IMR-90 (cell line): ENCODE measurements around the gene STEAP1. TPM values are rescaled to one million over a fixed set of nuclear protein-coding genes. Genes with fewer than 3 reads are reported as not detected.
A peak's percentile ranks its signal among the peaks of the same experiment; 100 is the strongest.

Experiments
- ATAC-seq: fragments of 200-7000 bp; cut with Tn5 transposase; 2 replicates; pipeline ENCODE4 v1.9.1; 2020; ENCODE audit warnings: low read depth, mild to moderate bottlenecking, moderate library complexity
- BruUV-seq: library from RNA; stranded (reverse); fragments of 400-500 nt; replicated peaks from 2 replicates; lab custom pipeline; 2021; lab: Mats Ljungman, UMichigan
- CTCF ChIA-PET: fragments of 300-600 bp; formaldehyde crosslinking; extraction: SDS; loops from one replicate; lab custom pipeline; 2021; ENCODE audit warnings: antibody characterized with exemption; lab: Yijun Ruan, JAX
- POLR2A ChIA-PET: fragments of 300-600 bp; sonication (Branson Sonifier 250); formaldehyde crosslinking; loops from one replicate; lab custom pipeline; 2022; ENCODE audit warnings: antibody characterized with exemption; ENCODE audit not compliant: unreplicated experiment; lab: Charles Lee
- DNase-seq: peaks from one replicate; pipeline ENCODE4 v3.0.0; 2013
- H2AFZ ChIP-seq: replicated peaks from 2 replicates; pipeline ENCODE3; 2013; ENCODE audit warnings: low read length, mild to moderate bottlenecking; ENCODE audit not compliant: poor library complexity
- H2AK5ac ChIP-seq: 2 replicates; pipeline ENCODE4 v1.6.1; 2013; ENCODE audit warnings: low read depth, low read length, inconsistent platforms
- H2AK9ac ChIP-seq: replicated peaks from 2 replicates; pipeline ENCODE3; 2013; ENCODE audit warnings: mild to moderate bottlenecking, low read depth, low read length, moderate library complexity; ENCODE audit not compliant: poor library complexity
- H2BK120ac ChIP-seq: 2 replicates; pipeline ENCODE4 v1.6.1; 2013; ENCODE audit warnings: low read depth, low read length, inconsistent platforms
- H2BK15ac ChIP-seq: 3 replicates; pipeline ENCODE4 v1.6.1; 2013; ENCODE audit warnings: low read depth, low read length, inconsistent platforms
- H2BK20ac ChIP-seq: 2 replicates; pipeline ENCODE4 v1.6.1; 2013; ENCODE audit warnings: low read depth, mild to moderate bottlenecking, inconsistent platforms, low read length, moderate library complexity
- H2BK5ac ChIP-seq: 2 replicates; pipeline ENCODE4 v1.6.1; 2013; ENCODE audit warnings: mild to moderate bottlenecking, low read depth, low read length, inconsistent platforms; ENCODE audit not compliant: poor library complexity, severe bottlenecking
- H3K14ac ChIP-seq: replicated peaks from 2 replicates; pipeline ENCODE4 v1.6.1; 2013; ENCODE audit warnings: low read depth, low read length, inconsistent platforms
- H3K18ac ChIP-seq: 2 replicates; pipeline ENCODE4 v1.6.1; 2013; ENCODE audit warnings: low read depth, low read length, control low read depth
- H3K23ac ChIP-seq: 2 replicates; pipeline ENCODE4 v1.6.1; 2013; ENCODE audit warnings: low read depth, low read length, inconsistent platforms
- H3K27ac ChIP-seq: 2 replicates; pipeline ENCODE4 v1.5.1; 2013; ENCODE audit warnings: mild to moderate bottlenecking, control low read depth, low read length; ENCODE audit not compliant: insufficient read depth
- H3K27me3 ChIP-seq: 2 replicates; pipeline ENCODE4 v1.6.1; 2013; ENCODE audit warnings: low read length; ENCODE audit not compliant: control insufficient read depth, insufficient read depth
- H3K36me3 ChIP-seq: 2 replicates; pipeline ENCODE4 v1.6.1; 2013; ENCODE audit warnings: low read length, mixed read lengths; ENCODE audit not compliant: control insufficient read depth, insufficient read depth
- H3K4ac ChIP-seq: 2 replicates; pipeline ENCODE4 v1.6.1; 2013; ENCODE audit warnings: low read depth, low read length, inconsistent platforms
- H3K4me1 ChIP-seq: 2 replicates; pipeline ENCODE4 v1.6.1; 2013; ENCODE audit warnings: low read length, mixed read lengths; ENCODE audit not compliant: control insufficient read depth, insufficient read depth
- H3K4me2 ChIP-seq: 2 replicates; pipeline ENCODE4 v1.6.1; 2013; ENCODE audit warnings: low read depth, mild to moderate bottlenecking, control low read depth, low read length, moderate library complexity
- H3K4me3 ChIP-seq: 2 replicates; pipeline ENCODE4 v1.5.1; 2013; ENCODE audit warnings: low read depth, mild to moderate bottlenecking, control low read depth, low read length, moderate library complexity; ENCODE audit not compliant: insufficient read depth
- H3K56ac ChIP-seq: 2 replicates; pipeline ENCODE4 v1.6.1; 2013; ENCODE audit warnings: low read length, inconsistent platforms; ENCODE audit not compliant: insufficient read depth; ENCODE audit errors: extremely low read depth
- H3K79me1 ChIP-seq, 2 experiments: 2 replicates each; pipeline ENCODE4 v1.6.1; 2013; ENCODE audit warnings: low read length in 2 of 2, inconsistent platforms in 1 of 2, low read depth in 1 of 2
- H3K9ac ChIP-seq: 2 replicates; pipeline ENCODE4 v1.6.1; 2013; ENCODE audit warnings: low read depth, low read length, control low read depth
- H3K9me1 ChIP-seq: 2 replicates; pipeline ENCODE4 v1.6.1; 2013; ENCODE audit warnings: low read length, inconsistent platforms; ENCODE audit not compliant: insufficient read depth
- H3K9me3 ChIP-seq: 2 replicates; pipeline ENCODE4 v1.6.1; 2013; ENCODE audit warnings: low read length; ENCODE audit not compliant: control insufficient read depth, insufficient read depth
- H4K20me1 ChIP-seq: 2 replicates; pipeline ENCODE4 v1.6.1; 2013; ENCODE audit warnings: low read length, inconsistent platforms; ENCODE audit not compliant: insufficient read depth
- H4K5ac ChIP-seq: 2 replicates; pipeline ENCODE4 v1.6.1; 2013; ENCODE audit warnings: mild to moderate bottlenecking, low read depth, low read length, control low read depth
- H4K8ac ChIP-seq, 2 experiments: 2 replicates each; pipeline ENCODE4 v1.6.1; 2013; ENCODE audit warnings: low read depth in 2 of 2, low read length in 2 of 2, control low read depth in 1 of 2, inconsistent platforms in 1 of 2
- H4K91ac ChIP-seq: 2 replicates; pipeline ENCODE4 v1.6.1; 2013; ENCODE audit warnings: low read depth, low read length, inconsistent platforms; ENCODE audit not compliant: insufficient read depth
- BHLHE40 ChIP-seq: fragments of 150-350 bp; IDR thresholded peaks from 2 replicates; pipeline ENCODE4 v1.6.1; 2016; ENCODE audit warnings: mild to moderate bottlenecking, low read depth, low read length
- CEBPB ChIP-seq: IDR thresholded peaks from 2 replicates; pipeline ENCODE4 v1.6.1; 2012; ENCODE audit warnings: low read depth, low read length, improper control_type of control experiment
- CHD1 ChIP-seq: IDR thresholded peaks from 2 replicates; pipeline ENCODE4 v1.6.1; 2012; ENCODE audit warnings: low read depth, low read length, improper control_type of control experiment
- FOS ChIP-seq: fragments of 150-350 bp; IDR thresholded peaks from 2 replicates; pipeline ENCODE4 v1.6.1; 2016; ENCODE audit warnings: low read depth, low read length
- MAFK ChIP-seq: IDR thresholded peaks from 2 replicates; pipeline ENCODE4 v1.6.1; 2012; ENCODE audit warnings: low read depth, low read length, improper control_type of control experiment
- MAZ ChIP-seq: IDR thresholded peaks from 2 replicates; pipeline ENCODE4 v1.6.1; 2012; ENCODE audit warnings: low read depth, mild to moderate bottlenecking, low read length, improper control_type of control experiment, moderate library complexity, borderline replicate concordance
- MXI1 ChIP-seq: IDR thresholded peaks from 2 replicates; pipeline ENCODE4 v1.6.1; 2012; ENCODE audit warnings: low read depth, mild to moderate bottlenecking, low read length, moderate library complexity, borderline replicate concordance
- NFE2L2 ChIP-seq: fragments of 150-350 bp; IDR thresholded peaks from 2 replicates; pipeline ENCODE4 v1.6.1; 2016; ENCODE audit warnings: low read depth, mild to moderate bottlenecking, low read length
- POLR2A ChIP-seq: IDR thresholded peaks from 2 replicates; pipeline ENCODE4 v1.6.1; 2012; ENCODE audit warnings: mild to moderate bottlenecking, low read depth, low read length
- RAD21 ChIP-seq: IDR thresholded peaks from 2 replicates; pipeline ENCODE4 v1.6.1; 2012; ENCODE audit warnings: low read length, improper control_type of control experiment
- RCOR1 ChIP-seq: IDR thresholded peaks from 2 replicates; pipeline ENCODE4 v1.6.1; 2012; ENCODE audit warnings: mild to moderate bottlenecking, low read length, improper control_type of control experiment; ENCODE audit not compliant: insufficient replicate concordance
- SMC3 ChIP-seq: fragments of 150-350 bp; IDR thresholded peaks from 2 replicates; pipeline ENCODE4 v1.6.1; 2016; ENCODE audit warnings: low read depth, mild to moderate bottlenecking, antibody characterized with exemption, low read length, moderate library complexity
- WGBS, 2 experiments: methylation state at CpG; one replicate each; pipeline versions ENCODE4 v1.1.5 to v1.1.7; 2013; ENCODE audit warnings: missing lambda C conversion rate in 2 of 2; ENCODE audit not compliant: insufficient read length in 1 of 2; ENCODE audit errors: extremely low coverage in 2 of 2; 5-methylcytosine and 5-hydroxymethylcytosine counted together
- dilution Hi-C: fragments of 300-500 bp; cut with HindIII; formaldehyde crosslinking; loops from one replicate; pipeline ENCODE4 v1.14.3; 2018; ENCODE audit warnings: low sequenced_read_pairs; ENCODE audit not compliant: unreplicated experiment
- in situ Hi-C: fragments of 300-500 bp; cut with MboI; formaldehyde crosslinking; loops from 3 replicates; pipeline ENCODE4 v1.14.3; 2019; ENCODE audit warnings: low sequenced_read_pairs, inconsistent platforms, mixed read lengths
- intact Hi-C: fragments of 100-400 bp; cut with micrococcal nuclease; formaldehyde crosslinking; loops from 2 replicates; pipeline ENCODE4 v1.10.0; 2022
- polyA plus RNA-seq, 3 experiments: library from polyadenylated mRNA; depleted of rRNA; stranded (reverse); fragments of >200 nt; gene quantifications; 2 replicates each; pipeline ENCODE4 v1.2.3, GENCODE V29; 2012; ENCODE audit warnings: low replicate concordance in 1 of 3
- total RNA-seq: library from RNA; depleted of rRNA; stranded (reverse); fragments of >200 nt; gene quantifications from 2 replicates; pipeline ENCODE4 v1.2.3, GENCODE V29; 2012
- TF ChIP-seq, protein P1 (sequence below): fragments of 150-350 bp; IDR thresholded peaks from 2 replicates; pipeline ENCODE4 v1.6.1; 2016; ENCODE audit warnings: low read depth, mild to moderate bottlenecking, low read length, moderate library complexity, borderline replicate concordance
- TF ChIP-seq, protein P2 (sequence below): conservative IDR thresholded peaks from 2 replicates; pipeline ENCODE4 v1.5.1; 2012; ENCODE audit warnings: mild to moderate bottlenecking, low read depth, low read length, improper control_type of control experiment
- TF ChIP-seq, protein P3 (sequence below): fragments of 150-350 bp; IDR thresholded peaks from 2 replicates; pipeline ENCODE4 v1.6.1; 2017; ENCODE audit warnings: mild to moderate bottlenecking, antibody characterized with exemption, low read length, low read depth

Gene STEAP1
- total and polyA plus RNA-seq, 2 of the 4 experiments (the other 2 are of a cell fraction): 3.9 to 5.2 TPM

DNA sequence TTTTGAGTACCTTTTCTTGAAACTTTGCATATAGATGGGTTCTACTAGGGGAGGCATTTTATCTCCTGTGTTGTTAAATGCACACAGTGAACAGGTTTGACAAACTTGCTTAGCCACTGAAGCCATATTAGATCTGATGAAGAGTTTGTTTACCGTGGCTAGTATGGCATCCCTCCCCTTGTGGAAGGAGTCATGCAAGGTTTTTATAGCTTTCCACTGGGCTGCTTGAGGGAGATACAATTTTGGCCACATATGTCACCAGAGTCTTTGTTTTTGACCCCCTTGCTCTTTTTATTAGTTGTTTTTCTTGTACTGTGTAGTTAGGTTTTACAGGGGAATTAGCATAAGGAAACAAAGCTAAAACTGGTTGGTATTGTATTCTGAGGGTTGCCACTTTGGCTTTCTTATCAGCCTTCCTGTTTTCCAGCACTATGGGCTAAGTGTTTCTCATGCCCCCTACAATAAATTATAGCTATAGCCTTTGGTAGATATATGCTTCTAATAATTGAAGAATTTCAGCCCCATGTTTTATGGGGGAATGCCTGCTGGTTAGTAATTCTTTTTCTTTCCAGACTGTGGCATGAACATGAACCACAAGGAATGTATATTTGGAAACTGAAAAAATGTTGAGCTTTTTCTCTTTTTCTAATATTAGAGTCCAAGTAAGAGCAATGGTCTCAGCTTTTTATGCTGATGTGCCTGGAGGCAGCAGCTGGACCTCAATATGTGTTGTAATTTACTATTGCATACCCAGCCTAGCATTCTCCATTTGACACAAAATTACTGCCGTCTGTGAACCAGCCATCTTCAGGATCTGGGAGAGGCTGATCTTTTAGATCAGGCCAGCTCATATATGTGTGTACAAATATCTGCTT, 38.8 kb downstream of the STEAP1 start:
- Histone ChIP-seq H2BK20ac (no peak overlapping the region), H3K9ac (no peak overlapping the region), H3K23ac (no peak overlapping the region), H3K14ac (no peak overlapping the region), H3K4me1 (no peaks in the 10 kb centered on the region), H3K27me3 (no peaks in the 10 kb centered on the region; the same call in 1 of the 2 replicates), H4K91ac (no peak overlapping the region), H2AK5ac (no peak overlapping the region), H2BK15ac (no peak overlapping the region), H2BK120ac (no peak overlapping the region), H3K9me3 (no peaks in the 10 kb centered on the region), H3K4ac (no peak overlapping the region), H2BK5ac (no peak overlapping the region), H3K27ac (no peak overlapping the region), H3K4me3 (no peak overlapping the region), H3K56ac (no peak overlapping the region), H2AK9ac (peak overlapping the region; percentile 24), H3K4me2 (no peak overlapping the region), H3K36me3 (no peaks in the 10 kb centered on the region), H4K5ac (no peak overlapping the region), H3K18ac (no peak overlapping the region), H3K79me1 (no peaks in the 10 kb centered on the region), H4K20me1 (no peaks in the 10 kb centered on the region), H2AFZ (no peak overlapping the region), H3K9me1 (no peaks in the 10 kb centered on the region), H4K8ac (no peak overlapping the region)
- ChIA-PET CTCF (interaction anchor here (0.7 kb wide), 1 partner anchor 62 kb away, joined by 4 read pairs; no protein-coding TSS in a partner anchor), POLR2A (no interaction called here)
- intact Hi-C loops (no loop called here), in situ Hi-C loops (no loop called here), dilution Hi-C loops (no loop called here)
- no TSS peak for BruUV-seq
- no peak for ATAC-seq
- DNase-seq: peak; percentile 2
- WGBS, 2 experiments: no CpG with 5 or more reads among the region's 2 CpGs
- TF ChIP-seq RAD21: no peak
- no peak for TF ChIP-seq MAZ
- TF ChIP-seq FOS: no peak
- TF ChIP-seq BHLHE40: no peak
- TF ChIP-seq, protein P1, sequence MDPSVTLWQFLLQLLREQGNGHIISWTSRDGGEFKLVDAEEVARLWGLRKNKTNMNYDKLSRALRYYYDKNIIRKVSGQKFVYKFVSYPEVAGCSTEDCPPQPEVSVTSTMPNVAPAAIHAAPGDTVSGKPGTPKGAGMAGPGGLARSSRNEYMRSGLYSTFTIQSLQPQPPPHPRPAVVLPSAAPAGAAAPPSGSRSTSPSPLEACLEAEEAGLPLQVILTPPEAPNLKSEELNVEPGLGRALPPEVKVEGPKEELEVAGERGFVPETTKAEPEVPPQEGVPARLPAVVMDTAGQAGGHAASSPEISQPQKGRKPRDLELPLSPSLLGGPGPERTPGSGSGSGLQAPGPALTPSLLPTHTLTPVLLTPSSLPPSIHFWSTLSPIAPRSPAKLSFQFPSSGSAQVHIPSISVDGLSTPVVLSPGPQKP: no peak
- TF ChIP-seq, protein P2, sequence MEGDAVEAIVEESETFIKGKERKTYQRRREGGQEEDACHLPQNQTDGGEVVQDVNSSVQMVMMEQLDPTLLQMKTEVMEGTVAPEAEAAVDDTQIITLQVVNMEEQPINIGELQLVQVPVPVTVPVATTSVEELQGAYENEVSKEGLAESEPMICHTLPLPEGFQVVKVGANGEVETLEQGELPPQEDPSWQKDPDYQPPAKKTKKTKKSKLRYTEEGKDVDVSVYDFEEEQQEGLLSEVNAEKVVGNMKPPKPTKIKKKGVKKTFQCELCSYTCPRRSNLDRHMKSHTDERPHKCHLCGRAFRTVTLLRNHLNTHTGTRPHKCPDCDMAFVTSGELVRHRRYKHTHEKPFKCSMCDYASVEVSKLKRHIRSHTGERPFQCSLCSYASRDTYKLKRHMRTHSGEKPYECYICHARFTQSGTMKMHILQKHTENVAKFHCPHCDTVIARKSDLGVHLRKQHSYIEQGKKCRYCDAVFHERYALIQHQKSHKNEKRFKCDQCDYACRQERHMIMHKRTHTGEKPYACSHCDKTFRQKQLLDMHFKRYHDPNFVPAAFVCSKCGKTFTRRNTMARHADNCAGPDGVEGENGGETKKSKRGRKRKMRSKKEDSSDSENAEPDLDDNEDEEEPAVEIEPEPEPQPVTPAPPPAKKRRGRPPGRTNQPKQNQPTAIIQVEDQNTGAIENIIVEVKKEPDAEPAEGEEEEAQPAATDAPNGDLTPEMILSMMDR: no peak
- TF ChIP-seq, protein P3, sequence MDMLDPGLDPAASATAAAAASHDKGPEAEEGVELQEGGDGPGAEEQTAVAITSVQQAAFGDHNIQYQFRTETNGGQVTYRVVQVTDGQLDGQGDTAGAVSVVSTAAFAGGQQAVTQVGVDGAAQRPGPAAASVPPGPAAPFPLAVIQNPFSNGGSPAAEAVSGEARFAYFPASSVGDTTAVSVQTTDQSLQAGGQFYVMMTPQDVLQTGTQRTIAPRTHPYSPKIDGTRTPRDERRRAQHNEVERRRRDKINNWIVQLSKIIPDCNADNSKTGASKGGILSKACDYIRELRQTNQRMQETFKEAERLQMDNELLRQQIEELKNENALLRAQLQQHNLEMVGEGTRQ: no peak
- no peak for TF ChIP-seq MXI1
- TF ChIP-seq CEBPB: no peak
- no peak for TF ChIP-seq CHD1
- no peak for TF ChIP-seq MAFK
- no peak for TF ChIP-seq NFE2L2
- TF ChIP-seq SMC3: no peak
- no peak for TF ChIP-seq POLR2A
- no peak for TF ChIP-seq RCOR1
